Embryonic facial prominence (tissue), 1 donor: ENCODE results near the gene DGKB.
"Not testable (repeated sequence)": the region's sequence is repeated elsewhere in the genome, so short reads cannot be mapped to it uniquely, and the experiment has no call there.

Experiments
- DNase-seq: peaks from one replicate; pipeline ENCODE4 v3.0.0-alpha.2; 2016; ENCODE audit errors: extremely low spot score

Gene DGKB

DNA sequence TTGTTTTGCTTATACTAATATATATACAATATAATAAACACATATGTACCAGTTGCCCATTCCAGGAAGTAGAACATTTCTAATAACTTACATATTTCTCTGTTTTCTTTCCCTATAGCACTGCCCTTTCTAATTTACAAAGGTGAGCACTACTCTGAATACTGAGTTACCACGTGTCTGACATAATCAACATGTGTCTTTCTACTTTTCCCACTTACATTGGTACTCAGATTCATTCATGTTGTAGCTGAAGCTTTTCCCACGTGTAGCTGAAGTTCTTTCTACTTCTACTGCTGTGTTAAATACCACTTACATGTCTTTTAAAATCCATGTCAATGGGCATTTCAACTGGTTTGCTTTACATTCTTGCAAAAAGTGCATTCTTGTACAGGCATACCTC lies 317.3 kb downstream of the DGKB start:
- no peak for DNase-seq

- DNase-seq = no peak
Observed at GRCh38 chr7:14583518-14583917, 319.0 kb downstream of the DGKB start.

GRCh38 chr7:14582010-14582409 lies 320.5 kb downstream of the DGKB start:
- DNase-seq = no peak

- no peak for DNase-seq
Observed at GRCh38 chr7:14579971-14580370, 322.6 kb downstream of the DGKB start.

- DNase-seq = no peak
Observed at GRCh38 chr7:14576578-14576977, 326.0 kb downstream of the DGKB start.

DNA sequence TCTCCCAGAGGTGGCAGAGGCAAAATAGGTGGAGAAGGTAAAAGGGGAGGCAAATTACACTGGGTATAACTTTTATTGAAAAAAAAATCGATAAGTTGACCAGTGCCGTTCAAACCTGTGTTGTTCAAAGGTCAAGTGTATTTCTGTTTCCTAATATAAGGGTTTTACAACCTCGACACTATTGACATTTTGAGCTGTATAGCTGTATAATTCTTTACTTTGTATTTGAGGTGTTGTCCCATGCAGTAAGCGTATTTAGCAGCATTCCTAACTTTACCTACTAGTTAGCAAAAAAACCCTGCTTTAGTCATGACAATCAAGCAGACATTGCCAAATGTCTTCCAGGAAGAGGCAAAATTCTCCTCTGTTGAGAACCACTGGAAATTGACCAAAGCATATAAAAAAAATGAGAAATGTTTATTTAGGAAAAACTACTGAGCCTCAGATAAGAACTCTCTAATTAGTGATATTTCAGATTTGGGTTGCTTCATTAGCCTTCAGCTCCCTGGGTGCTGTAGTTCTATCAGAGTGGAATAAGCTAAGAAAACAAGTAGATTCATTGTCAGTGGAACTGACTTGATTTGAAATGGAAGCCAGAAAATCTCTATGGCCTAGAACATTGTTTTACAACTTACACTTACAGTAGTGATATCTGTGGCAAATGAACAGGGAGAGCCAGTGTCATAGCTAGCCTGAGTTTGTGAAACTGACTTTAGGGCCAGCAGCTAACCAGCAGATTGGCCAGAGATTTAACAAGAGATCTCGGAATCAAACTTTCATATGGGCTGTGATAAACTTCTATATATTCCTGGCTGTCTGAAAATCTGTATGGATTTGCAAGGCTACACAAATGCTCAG lies 331.6 kb downstream of the DGKB start:
- no peak for DNase-seq

DNA sequence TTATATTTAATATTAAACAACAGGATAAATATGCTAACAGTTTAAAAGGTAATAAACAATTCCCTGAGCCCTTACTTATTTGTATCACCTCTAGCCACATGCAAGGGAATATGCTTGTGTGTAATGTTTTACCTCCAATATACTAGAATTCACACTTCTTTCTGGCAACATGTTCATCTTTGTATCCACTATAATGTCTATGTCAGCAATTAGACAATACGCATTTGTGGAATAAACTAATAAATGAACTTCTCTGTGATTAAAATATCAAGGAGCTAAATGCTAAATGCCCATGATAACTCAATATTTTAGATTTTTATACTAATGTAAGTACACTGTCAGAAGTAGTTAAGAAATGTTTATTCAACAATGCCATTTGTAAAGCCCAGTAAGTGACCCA lies 350.5 kb downstream of the DGKB start:
- no peak for DNase-seq

- no peak for DNase-seq
Observed at GRCh38 chr7:14551310-14551709, 351.2 kb downstream of the DGKB start.

DNA sequence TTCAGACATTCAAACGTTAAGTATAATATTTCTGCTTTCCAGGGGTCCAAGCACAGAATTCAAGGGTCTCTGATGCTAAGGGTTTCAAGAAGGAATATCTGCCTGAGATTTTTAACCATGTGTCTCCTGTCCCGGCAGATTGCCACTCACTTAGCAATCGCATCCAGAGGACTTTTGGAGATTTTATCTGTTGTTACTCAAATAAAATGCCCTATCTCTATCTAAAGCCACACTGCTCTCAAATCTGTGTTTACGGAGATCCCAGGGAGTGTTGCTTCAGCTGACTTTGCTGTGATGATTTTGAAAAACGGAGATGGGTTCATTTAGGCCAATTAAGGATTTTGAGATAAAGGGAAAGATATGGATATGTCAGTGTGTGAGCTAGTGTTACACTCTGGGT lies 359.9 kb downstream of the DGKB start:
- DNase-seq = no peak

DNA sequence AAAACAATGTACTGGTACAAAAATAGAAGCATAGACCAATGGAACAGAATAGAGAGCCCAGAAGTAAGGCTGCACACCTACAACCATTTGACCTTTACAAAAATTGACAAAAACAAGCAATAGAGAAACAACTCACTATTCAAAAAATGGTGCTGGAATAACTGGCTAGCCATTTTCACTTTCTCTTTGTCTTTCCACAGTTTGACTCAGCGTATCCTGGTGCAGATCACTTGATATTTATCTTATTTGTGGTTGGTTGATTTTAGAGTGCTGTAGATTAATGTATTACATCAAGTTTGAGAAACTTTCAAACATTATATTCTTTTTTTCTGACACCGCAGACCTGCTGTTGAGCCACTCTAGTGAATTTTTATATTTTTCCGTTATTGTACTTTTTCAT lies 381.4 kb downstream of the DGKB start:
- DNase-seq = no peak

DNA sequence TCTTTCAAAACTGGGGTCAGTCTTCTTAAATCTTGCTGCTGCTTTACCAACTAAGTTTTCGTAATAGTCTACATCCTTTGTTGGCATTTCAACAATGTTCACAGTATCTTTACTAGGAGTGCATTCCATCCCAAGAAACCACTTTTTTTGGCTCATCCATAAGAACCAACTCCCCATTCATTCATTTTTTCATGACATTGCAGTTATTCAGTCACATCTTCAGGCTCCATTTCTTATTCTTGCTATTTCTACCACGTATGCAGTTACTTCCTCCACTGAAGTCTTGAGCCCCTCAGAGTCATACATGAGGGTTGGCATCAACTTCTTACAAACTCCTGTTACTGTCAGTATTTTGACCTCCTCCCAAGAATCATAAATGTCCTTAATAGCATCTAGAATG lies 392.3 kb downstream of the DGKB start:
- no peak for DNase-seq

DNA sequence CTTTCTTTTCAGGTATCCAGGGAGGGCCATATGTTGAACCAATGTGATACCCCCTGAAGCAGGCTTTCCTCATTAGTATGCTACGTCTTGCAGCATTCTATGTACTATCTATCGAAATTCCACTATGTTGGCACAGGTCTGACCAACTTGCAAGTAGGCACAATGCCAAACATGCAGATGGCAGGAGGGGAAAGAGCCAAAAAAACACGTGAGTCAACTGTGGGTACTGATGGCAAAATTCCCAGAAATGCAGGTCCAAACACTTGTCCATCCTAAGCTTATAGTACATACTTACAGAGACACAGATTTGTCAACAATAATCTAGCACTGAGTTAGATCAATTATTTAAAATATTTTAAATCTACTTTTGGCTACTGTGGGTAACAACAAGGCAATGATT lies 394.9 kb downstream of the DGKB start:
- DNase-seq = no peak

DNA sequence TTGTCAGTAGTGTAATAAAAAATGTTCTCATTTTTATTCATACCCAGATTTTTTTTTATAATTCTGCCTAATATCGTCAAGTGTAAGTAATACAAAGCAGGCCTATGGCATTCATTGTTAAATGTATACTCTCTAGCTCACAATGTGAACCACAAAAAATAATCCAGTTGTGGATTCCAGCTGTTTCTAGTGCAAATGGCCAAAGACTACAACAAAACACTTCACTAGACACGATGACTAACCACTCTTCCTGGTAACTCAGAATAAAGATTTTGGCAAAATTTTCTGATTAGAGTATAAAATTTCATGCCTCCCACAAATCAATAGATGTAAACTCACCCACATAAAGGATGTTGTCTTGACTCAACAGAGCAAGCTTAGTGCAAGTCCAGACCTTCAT lies 396.6 kb downstream of the DGKB start:
- no peak for DNase-seq

GRCh38 chr7:14504134-14504533 lies 398.4 kb downstream of the DGKB start:
- no peak for DNase-seq

DNA sequence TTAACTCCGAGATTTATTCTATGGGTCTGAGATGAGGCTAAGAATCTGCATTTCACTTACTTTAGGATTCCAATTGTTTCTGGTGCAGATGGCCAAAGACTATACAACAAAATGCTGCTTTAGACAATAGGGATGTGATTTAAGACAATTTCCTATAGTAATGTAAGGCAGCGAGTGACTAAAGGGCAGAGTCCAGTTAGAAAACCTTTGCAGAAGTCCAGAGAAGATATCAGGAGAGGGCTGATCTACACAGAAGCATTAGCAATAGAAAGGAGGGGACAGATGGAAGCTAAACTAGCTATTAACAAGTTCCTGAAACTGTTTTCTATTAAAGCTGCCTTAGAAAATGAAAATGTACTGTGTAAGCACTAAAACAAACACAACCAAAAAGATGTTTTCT lies 398.9 kb downstream of the DGKB start:
- no peak for DNase-seq

DNA sequence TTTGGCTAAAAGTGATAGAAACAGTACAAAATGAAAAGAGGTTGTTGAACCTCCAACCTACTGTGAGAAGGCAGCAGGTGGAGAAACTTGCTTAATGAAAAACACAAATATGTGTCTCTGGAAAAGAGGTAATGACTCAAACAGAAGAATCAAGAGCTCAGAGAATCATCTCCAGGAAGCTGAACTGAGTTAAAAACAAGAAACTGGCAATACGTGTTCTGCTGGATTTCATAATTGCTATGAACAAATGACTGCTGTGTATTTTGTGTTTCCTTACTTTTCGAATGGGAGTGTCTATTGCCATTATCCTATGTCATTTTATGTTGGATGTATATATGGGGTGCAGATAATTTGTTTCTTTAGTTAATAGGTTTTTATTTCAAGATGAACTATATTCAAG lies 401.1 kb downstream of the DGKB start:
- DNase-seq = no peak

DNA sequence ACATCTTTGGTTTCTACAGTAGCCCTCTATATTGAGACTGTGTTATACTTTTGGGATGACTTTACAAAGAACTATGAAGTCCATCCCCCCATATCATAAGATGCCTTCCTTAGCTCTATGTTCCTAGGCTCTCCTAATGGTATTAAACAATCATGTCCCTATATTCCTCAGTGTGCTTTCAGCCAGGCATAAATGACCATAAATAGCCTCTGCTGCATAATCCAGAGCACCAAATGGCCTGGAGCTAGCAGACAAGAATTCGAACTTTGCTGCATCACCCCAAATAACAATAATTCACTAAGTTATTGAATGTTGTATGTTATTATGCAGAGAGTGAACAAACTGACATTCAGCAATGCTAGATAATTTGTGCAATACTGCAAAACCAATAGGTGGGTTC lies 405.2 kb downstream of the DGKB start:
- DNase-seq = no peak

- no peak for DNase-seq
Observed at GRCh38 chr7:14495633-14496032, 406.9 kb downstream of the DGKB start.

DNA sequence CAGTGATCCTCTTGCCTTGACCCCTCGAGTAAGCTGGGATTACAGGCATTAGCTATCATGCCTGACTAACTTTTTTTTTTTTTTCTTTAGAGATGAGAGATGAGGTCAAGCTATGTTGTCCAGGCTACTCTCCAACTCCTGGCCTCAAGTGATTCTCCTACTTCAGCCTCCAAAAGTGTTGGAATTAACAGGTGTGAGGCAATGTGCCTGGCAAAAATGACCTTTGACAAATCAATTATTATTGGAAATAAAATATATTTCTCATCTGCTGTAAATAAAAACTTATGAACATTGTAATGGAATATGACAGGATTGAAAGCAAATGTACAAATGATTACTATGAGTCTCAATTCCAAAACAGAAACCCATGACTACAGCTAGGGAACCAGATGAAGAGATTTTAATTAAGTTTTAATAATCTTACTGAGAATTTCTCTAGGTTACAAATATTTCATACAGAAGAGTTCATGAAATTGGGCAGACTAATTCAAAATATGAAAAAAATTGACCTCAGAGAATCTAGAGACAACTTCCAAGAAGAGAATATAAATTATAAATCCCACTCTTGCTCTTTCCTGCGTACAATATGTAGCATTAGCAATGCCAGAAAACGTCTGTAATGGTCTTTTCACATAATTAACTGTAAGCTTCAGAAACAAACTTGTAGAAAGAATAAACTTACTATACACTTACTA lies 414.7 kb downstream of the DGKB start:
- no peak for DNase-seq

GRCh38 chr7:14483663-14484062 lies 418.9 kb downstream of the DGKB start:
- DNase-seq = no peak

DNA sequence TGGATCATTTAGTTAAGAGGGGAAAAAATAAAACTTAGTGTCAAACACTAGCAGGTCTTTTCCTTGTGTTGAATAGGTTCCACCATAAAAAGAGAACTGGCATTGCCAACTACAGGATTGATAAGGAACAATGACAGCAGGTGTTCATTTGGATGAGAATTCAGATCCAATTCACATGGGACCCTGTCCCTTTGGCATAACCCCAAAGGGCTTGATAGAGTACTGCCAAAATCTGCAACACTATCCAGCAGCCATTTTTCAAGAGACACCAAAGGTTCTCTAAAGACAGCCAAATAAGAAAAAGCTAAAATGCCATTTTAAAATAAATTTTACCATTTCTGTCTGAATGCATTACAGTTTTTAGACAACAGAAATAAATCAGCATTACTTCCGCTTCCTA lies 422.3 kb downstream of the DGKB start:
- DNase-seq = no peak

GRCh38 chr7:14478834-14479510 lies 423.6 kb downstream of the DGKB start:
- DNase-seq = no peak

DNA sequence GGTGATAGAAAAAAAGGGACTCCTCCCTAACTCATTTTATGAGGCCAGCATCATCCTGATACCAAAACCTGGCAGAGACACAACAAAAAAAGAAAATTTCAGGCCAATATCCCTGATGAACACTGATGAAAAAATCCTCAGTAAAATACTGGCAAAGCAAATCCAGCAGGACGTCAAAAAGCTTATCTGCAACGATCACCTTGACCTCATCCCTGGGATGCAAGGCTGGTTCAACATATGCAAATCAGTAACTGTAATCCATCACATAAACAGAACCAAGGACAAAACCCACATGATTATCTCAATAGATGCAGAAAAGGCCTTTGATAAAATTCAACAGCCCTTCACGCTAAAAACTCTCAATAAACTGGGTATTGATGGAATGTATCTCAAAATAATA lies 440.8 kb downstream of the DGKB start:
- DNase-seq = not testable (repeated sequence)
